AG10803 (cell line): ENCODE data around the gene MLLT10.
"Not testable (repeated sequence)": the region's sequence is repeated elsewhere in the genome, so short reads cannot be mapped to it uniquely, and the experiment has no call there.

Experiments
- DNase-seq: peaks from one replicate; pipeline ENCODE4 v3.0.0; 2010; ENCODE audit warnings: low read depth
- H3K4me3 ChIP-seq: 2 replicates; pipeline ENCODE4 v1.5.1; 2011; ENCODE audit warnings: mild to moderate bottlenecking, low read length, control low read depth
- CTCF ChIP-seq: conservative IDR thresholded peaks from 2 replicates; pipeline ENCODE4 v1.5.1; 2011; ENCODE audit warnings: mild to moderate bottlenecking, low read length, control low read depth, inconsistent platforms

The MLLT10 gene

GRCh38 chr10:21531164-21531563 is 2.9 kb upstream of the MLLT10 start:
- DNase-seq: peak; percentile 80
- no peak for TF ChIP-seq CTCF
- no peak overlapping the region for H3K4me3 ChIP-seq

- TF ChIP-seq CTCF: no peak
- H3K4me3 ChIP-seq: peak overlapping the region; percentile 66
- DNase-seq: no peak
Observed at GRCh38 chr10:21532694-21533466, 1.2 kb upstream of the MLLT10 start.

GRCh38 chr10:21534280-21534586 is 201 bp downstream of the MLLT10 start:
- peak overlapping the region; percentile 77 for H3K4me3 ChIP-seq
- no peak for DNase-seq
- TF ChIP-seq CTCF: no peak

- DNase-seq: no peak
- H3K4me3 ChIP-seq: peak overlapping the region; percentile 77
- TF ChIP-seq CTCF: no peak
Observed at GRCh38 chr10:21534604-21535493, 817 bp downstream of the MLLT10 start.

GRCh38 chr10:21535494-21535965 is 1.5 kb downstream of the MLLT10 start:
- peak overlapping the region; percentile 77 for H3K4me3 ChIP-seq
- no peak for DNase-seq
- TF ChIP-seq CTCF: no peak

- peak overlapping the region; percentile 77 for H3K4me3 ChIP-seq
- DNase-seq: not testable (repeated sequence)
Observed at GRCh38 chr10:21535976-21536375, 1.9 kb downstream of the MLLT10 start.

- no peak overlapping the region for H3K4me3 ChIP-seq
- no peak for TF ChIP-seq CTCF
- DNase-seq: no peak
Observed at GRCh38 chr10:21536874-21537273, 2.8 kb downstream of the MLLT10 start.

GRCh38 chr10:21540701-21541100 is 6.7 kb downstream of the MLLT10 start:
- DNase-seq, H3K4me3 ChIP-seq: not testable (repeated sequence)
